Peyer's patch (tissue), 4 donors: ENCODE data around the gene SNAP25.

Source experiments
- POLR2A ChIP-seq, 2 donors: fragments of 450-650 bp; IDR thresholded peaks; one replicate each; pipeline ENCODE4 v1.5.1; 2017; ENCODE audit warnings: antibody characterized with exemption in 2 of 2, mild to moderate bottlenecking in 2 of 2, moderate library complexity in 2 of 2
- TF ChIP-seq, protein P1 (sequence below), 6 experiments: fragments of 450-650 bp in 4 of 6; fragments of 200-600 bp in 2 of 6; sonication (generic) in 1 of 6; IDR thresholded peaks; one replicate each; pipeline ENCODE4 v1.5.1; 2017 to 2019; ENCODE audit warnings: antibody characterized with exemption in 6 of 6, mild to moderate bottlenecking in 3 of 6, moderate library complexity in 1 of 6

DNA sequence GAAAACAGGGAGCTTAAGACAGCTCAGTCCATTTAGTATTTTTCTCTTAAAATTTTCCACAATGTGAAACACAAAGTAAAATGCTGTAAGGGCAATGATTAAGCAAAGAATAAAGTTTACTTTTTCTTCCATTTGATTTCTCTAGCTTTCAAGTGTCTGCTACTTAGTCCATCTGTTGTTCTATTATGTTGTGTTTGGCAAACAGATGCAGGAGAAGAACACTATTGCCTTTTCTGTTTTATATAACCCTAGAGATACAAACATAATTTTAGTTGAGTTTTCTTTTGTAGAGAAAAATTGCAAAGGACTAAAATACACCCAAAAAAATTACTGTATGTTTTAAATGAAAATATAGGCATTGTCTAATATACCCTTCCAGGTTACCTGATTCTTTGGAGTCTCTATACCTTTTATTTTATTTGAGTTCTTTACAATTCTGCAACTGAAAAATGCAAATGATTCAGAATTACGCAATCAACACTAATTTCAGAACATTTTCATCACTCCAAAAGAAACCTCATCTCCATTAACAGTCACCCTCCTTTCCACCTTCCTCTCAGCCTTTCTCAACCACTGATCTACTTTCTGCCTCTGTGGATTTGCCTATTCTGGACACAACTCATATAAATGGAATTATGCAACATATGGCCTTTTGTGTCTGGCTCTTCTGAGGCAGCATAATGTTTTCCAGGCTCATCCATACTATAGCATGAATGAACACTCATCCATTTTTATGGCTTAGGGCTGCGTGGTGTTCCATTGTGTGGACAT lies 118.5 kb downstream of the SNAP25 start:
- TF ChIP-seq, protein P1, sequence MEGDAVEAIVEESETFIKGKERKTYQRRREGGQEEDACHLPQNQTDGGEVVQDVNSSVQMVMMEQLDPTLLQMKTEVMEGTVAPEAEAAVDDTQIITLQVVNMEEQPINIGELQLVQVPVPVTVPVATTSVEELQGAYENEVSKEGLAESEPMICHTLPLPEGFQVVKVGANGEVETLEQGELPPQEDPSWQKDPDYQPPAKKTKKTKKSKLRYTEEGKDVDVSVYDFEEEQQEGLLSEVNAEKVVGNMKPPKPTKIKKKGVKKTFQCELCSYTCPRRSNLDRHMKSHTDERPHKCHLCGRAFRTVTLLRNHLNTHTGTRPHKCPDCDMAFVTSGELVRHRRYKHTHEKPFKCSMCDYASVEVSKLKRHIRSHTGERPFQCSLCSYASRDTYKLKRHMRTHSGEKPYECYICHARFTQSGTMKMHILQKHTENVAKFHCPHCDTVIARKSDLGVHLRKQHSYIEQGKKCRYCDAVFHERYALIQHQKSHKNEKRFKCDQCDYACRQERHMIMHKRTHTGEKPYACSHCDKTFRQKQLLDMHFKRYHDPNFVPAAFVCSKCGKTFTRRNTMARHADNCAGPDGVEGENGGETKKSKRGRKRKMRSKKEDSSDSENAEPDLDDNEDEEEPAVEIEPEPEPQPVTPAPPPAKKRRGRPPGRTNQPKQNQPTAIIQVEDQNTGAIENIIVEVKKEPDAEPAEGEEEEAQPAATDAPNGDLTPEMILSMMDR (IDR thresholded peaks at IDR 0.05) = no peak
- TF ChIP-seq POLR2A (IDR thresholded peaks at IDR 0.05) = no peak
